MM.1S (cell line): ENCODE results near the gene ADGRL3.

Experiments
- DNase-seq: peaks from one replicate; pipeline ENCODE4 v3.0.0-alpha.2; 2015
- H2AFZ ChIP-seq: fragments of 300-600 bp; sonication (generic); 2 replicates; pipeline ENCODE4 v1.6.0; 2016; ENCODE audit warnings: antibody characterized with exemption, low read length
- H3F3A ChIP-seq: fragments of 300-600 bp; sonication (generic); 2 replicates; pipeline ENCODE4 v1.6.1; 2016; ENCODE audit warnings: mild to moderate bottlenecking, antibody characterized with exemption, low read length, moderate library complexity, mixed read lengths; ENCODE audit not compliant: insufficient read depth
- H3K27ac ChIP-seq: fragments of 300-600 bp; sonication (generic); 2 replicates; pipeline ENCODE4 v1.5.1; 2016; ENCODE audit warnings: mild to moderate bottlenecking, low read length
- H3K27me3 ChIP-seq: fragments of 300-600 bp; sonication (generic); replicated peaks from 2 replicates; pipeline ENCODE4 v1.6.0; 2016; ENCODE audit warnings: low read length; ENCODE audit not compliant: insufficient read depth
- H3K36me3 ChIP-seq: fragments of 300-600 bp; sonication (generic); replicated peaks from 2 replicates; pipeline ENCODE4 v1.6.1; 2016; ENCODE audit warnings: mild to moderate bottlenecking, low read length, mixed read lengths; ENCODE audit not compliant: insufficient read depth
- H3K4me1 ChIP-seq: fragments of 300-600 bp; sonication (generic); 2 replicates; pipeline ENCODE4 v1.6.1; 2016; ENCODE audit warnings: low read length, mixed read lengths
- H3K4me2 ChIP-seq: fragments of 300-600 bp; sonication (generic); 2 replicates; pipeline ENCODE4 v1.6.0; 2016; ENCODE audit warnings: low read depth, low read length
- H3K4me3 ChIP-seq: fragments of 300-600 bp; sonication (generic); 2 replicates; pipeline ENCODE4 v1.5.1; 2016; ENCODE audit warnings: low read length, mixed read lengths
- H3K79me2 ChIP-seq: fragments of 300-600 bp; sonication (generic); 2 replicates; pipeline ENCODE4 v1.6.1; 2016; ENCODE audit warnings: mixed run types, low read length, mixed read lengths
- H3K9ac ChIP-seq: fragments of 300-600 bp; sonication (generic); 2 replicates; pipeline ENCODE4 v1.6.1; 2016; ENCODE audit warnings: low read length, mixed read lengths
- H3K9me2 ChIP-seq: fragments of 300-600 bp; sonication (generic); replicated peaks from 2 replicates; pipeline ENCODE4 v1.6.1; 2016; ENCODE audit warnings: mild to moderate bottlenecking, low read length, mixed read lengths; ENCODE audit not compliant: insufficient read depth
- H3K9me3 ChIP-seq: fragments of 300-600 bp; sonication (generic); replicated peaks from 2 replicates; pipeline ENCODE4 v1.6.1; 2016; ENCODE audit warnings: mild to moderate bottlenecking, low read length, mixed read lengths; ENCODE audit not compliant: insufficient read depth
- H4K20me1 ChIP-seq: fragments of 300-600 bp; sonication (generic); 2 replicates; pipeline ENCODE4 v1.6.1; 2016; ENCODE audit warnings: mild to moderate bottlenecking, low read length, moderate library complexity, mixed read lengths; ENCODE audit not compliant: insufficient read depth
- EZH2 ChIP-seq: fragments of 300-600 bp; sonication (generic); optimal IDR thresholded peaks from 2 replicates; pipeline ENCODE3; 2017; ENCODE audit warnings: low read depth, mild to moderate bottlenecking, antibody characterized with exemption, low read length, mixed read lengths
- EZH2phosphoT487 ChIP-seq: fragments of 300-600 bp; sonication (generic); IDR thresholded peaks from 2 replicates; pipeline ENCODE4 v1.6.1; 2018; ENCODE audit warnings: antibody characterized with exemption, low read length
- TF ChIP-seq, protein P1 (sequence below): fragments of 300-600 bp; sonication (generic); IDR thresholded peaks from 2 replicates; pipeline ENCODE4 v1.5.1; 2016; ENCODE audit warnings: antibody characterized with exemption, low read length, mixed read lengths

Gene ADGRL3

DNA sequence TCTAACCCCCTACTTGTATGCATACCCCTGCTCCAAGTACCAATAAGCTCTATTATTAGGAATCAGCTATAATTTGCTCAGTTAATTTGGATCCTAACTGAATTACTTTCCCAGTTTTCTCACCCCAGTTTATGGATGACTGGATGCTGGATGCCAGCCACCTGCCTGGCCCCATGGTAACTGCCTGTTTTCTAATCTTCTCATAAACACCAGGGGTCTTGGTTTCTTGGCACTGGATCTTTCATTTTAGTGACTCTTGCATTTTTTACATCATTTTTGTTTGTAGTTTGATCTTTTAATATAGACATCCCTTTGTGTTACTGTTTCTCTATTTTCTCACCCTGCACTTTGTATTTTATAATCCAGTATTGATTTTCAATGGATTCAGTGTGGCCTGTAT lies 246.8 kb downstream of the ADGRL3 start:
- Histone ChIP-seq H3K27me3 (no peaks in the 10 kb centered on the region), H2AFZ (no peak overlapping the region), H3K9me3 (no peaks in the 10 kb centered on the region), H3K4me2 (no peak overlapping the region), H3K9ac (no peak overlapping the region), H3K4me1 (no peaks in the 10 kb centered on the region), H4K20me1 (no peaks in the 10 kb centered on the region), H3F3A (no peaks in the 10 kb centered on the region), H3K36me3 (no peaks in the 10 kb centered on the region), H3K9me2 (no peaks in the 10 kb centered on the region), H3K4me3 (no peak overlapping the region), H3K79me2 (no peaks in the 10 kb centered on the region), H3K27ac (no peak overlapping the region)
- TF ChIP-seq EZH2phosphoT487 (no peak), EZH2 (no peak)
- TF ChIP-seq, protein P1, sequence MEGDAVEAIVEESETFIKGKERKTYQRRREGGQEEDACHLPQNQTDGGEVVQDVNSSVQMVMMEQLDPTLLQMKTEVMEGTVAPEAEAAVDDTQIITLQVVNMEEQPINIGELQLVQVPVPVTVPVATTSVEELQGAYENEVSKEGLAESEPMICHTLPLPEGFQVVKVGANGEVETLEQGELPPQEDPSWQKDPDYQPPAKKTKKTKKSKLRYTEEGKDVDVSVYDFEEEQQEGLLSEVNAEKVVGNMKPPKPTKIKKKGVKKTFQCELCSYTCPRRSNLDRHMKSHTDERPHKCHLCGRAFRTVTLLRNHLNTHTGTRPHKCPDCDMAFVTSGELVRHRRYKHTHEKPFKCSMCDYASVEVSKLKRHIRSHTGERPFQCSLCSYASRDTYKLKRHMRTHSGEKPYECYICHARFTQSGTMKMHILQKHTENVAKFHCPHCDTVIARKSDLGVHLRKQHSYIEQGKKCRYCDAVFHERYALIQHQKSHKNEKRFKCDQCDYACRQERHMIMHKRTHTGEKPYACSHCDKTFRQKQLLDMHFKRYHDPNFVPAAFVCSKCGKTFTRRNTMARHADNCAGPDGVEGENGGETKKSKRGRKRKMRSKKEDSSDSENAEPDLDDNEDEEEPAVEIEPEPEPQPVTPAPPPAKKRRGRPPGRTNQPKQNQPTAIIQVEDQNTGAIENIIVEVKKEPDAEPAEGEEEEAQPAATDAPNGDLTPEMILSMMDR, result no peak
- no peak for DNase-seq

DNA sequence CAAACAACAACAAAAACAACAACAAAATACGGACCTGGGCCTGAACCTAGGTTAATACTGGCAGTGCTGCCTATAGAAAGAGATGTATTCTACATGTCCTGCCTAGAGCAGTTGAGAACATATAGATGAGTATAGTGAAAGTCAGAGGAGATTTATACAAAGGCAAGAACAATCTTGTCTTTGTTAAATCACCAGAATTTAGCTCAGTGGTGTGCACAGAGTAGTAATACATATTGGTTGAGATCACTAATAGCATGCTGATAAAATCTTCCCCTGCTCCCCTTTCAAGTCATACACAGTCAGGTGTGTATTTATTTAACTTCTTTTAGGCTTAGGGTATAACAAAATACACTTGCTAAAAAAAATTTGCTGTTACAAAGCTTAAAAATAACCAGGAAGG lies 247.8 kb downstream of the ADGRL3 start:
- TF ChIP-seq EZH2phosphoT487 (no peak), EZH2 (no peak)
- TF ChIP-seq, protein P1, result no peak
- no peaks in the 10 kb centered on the region for H3F3A ChIP-seq
- no peaks in the 10 kb centered on the region for H3K4me1 ChIP-seq
- H3K9ac ChIP-seq, result no peak overlapping the region
- no peak for DNase-seq
- H3K27ac ChIP-seq, result no peak overlapping the region
- no peak overlapping the region for H2AFZ ChIP-seq
- H3K4me2 ChIP-seq, result no peak overlapping the region
- no peak overlapping the region for H3K4me3 ChIP-seq
- no peaks in the 10 kb centered on the region for H3K9me3 ChIP-seq
- no peaks in the 10 kb centered on the region for H3K9me2 ChIP-seq
- H3K79me2 ChIP-seq, result no peaks in the 10 kb centered on the region
- H4K20me1 ChIP-seq, result no peaks in the 10 kb centered on the region
- no peaks in the 10 kb centered on the region for H3K27me3 ChIP-seq
- no peaks in the 10 kb centered on the region for H3K36me3 ChIP-seq

DNA sequence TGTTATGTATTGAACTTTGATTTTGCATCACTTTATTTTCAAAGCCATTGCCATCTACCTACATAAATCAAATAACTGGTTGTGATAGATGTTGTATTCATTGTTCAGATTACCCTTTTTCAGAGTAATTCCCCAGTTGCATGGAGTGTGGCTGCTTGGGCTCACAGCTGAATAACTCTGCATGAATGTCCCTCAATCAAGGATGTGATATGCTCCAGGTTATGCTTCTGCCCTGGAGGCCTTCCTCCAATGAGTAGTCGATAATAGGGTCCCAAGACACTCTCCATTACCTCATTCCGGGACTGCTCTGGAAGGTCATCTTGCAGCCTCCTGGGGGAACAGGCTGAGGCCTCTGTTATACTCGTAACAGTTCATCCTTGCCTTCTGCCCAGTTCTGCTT lies 251.8 kb downstream of the ADGRL3 start:
- TF ChIP-seq EZH2phosphoT487 (no peak), EZH2 (no peak)
- TF ChIP-seq, protein P1, result no peak
- Histone ChIP-seq H3K4me2 (no peak overlapping the region), H3K36me3 (no peaks in the 10 kb centered on the region), H3F3A (no peaks in the 10 kb centered on the region), H2AFZ (no peak overlapping the region), H3K9me3 (no peaks in the 10 kb centered on the region), H3K27me3 (no peaks in the 10 kb centered on the region), H3K4me1 (no peaks in the 10 kb centered on the region), H3K9ac (no peak overlapping the region), H3K79me2 (no peaks in the 10 kb centered on the region), H3K9me2 (no peaks in the 10 kb centered on the region), H3K4me3 (no peak overlapping the region), H4K20me1 (no peaks in the 10 kb centered on the region), H3K27ac (no peak overlapping the region)
- DNase-seq, result no peak
